Non-pigmented ciliary epithelial cell (primary cell): ENCODE data around the gene FILIP1L.
A peak's percentile ranks its signal among the peaks of the same experiment; 100 is the strongest.

Experiments
- DNase-seq: peaks from one replicate; pipeline ENCODE4 v3.0.0-alpha.2; 2010; ENCODE audit warnings: low read depth

FILIP1L gene

GRCh38 chr3:99921986-99922385 lies 192.3 kb downstream of the FILIP1L start:
- no peak for DNase-seq

DNA sequence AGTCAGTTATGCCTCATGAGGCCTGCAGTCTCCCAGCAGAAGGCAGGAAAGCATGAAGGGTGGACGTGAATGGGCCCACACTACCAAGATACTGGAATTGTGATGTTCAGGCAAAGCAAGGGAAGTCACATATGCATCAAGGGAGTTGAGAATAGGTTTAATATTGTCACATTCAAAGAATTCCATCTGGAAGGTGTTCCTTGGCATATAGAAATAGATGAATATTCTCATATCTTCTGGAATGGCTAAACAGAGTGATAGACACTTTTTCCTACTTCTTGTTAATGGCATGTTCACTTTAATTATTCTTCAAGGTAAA lies 193.0 kb downstream of the FILIP1L start:
- DNase-seq = no peak

GRCh38 chr3:99920481-99921376 lies 193.6 kb downstream of the FILIP1L start:
- no peak for DNase-seq

DNA sequence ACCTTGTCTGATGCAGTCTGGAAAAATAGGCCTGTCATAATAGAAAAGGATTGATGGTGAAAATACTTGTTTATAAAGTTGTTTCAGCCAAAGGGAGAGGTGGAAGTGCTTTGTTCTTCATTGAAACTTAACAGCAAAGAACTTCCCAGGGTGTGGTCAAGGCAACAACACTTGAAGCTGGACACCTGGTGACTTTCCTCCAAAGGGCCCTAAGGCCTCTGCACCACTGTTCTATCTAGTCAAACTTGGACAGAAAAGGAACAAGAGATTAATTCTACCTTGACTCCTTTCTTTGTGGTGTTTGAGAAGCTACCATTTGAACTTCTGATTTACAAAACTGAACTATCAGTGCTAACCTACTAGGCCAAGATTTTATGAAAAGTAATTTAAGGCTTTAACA lies 194.6 kb downstream of the FILIP1L start:
- DNase-seq = no peak

DNA sequence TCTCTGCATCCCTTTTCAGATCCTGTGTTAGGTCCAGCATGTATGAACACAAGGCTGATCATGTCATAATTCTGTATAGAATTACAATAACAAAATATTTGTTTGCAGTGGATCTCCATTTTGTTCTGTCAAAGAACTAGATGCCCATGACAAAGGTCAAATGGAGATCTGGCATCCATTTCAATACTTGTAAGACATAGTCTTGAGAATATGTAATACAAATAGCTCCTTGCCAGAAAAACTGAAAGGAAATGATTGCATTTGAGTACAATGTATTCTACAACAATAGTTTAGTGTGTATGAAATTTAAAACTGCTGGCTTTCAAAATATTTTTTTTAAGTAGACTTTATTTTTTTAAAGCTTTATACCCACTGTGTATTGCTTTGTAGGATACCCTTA lies 195.6 kb downstream of the FILIP1L start:
- DNase-seq = no peak

DNA sequence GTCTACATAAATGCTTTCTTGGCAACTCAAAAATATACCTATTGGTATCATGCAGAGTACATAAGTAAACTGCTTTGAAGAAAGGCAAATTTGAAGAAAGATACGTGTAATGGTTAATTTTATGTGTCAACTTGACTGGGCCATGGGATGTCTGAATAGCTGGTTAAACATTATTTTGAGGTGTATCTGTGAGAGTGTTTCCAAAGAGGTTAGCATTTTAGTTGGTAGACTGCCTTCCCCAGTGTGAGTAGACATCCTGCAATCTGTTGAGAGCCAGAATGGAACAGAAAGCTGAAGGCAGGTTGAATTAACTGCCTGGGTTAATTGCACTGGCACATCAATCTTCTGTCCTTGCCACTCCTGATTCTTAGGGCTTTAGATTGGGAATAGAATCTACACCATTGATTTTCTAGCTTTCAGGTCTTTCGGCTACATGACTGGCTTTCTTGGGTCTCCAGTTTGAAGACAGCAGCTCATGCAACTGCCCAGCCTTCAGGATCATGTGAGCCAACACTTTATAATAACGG lies 198.3 kb downstream of the FILIP1L start:
- no peak for DNase-seq

DNA sequence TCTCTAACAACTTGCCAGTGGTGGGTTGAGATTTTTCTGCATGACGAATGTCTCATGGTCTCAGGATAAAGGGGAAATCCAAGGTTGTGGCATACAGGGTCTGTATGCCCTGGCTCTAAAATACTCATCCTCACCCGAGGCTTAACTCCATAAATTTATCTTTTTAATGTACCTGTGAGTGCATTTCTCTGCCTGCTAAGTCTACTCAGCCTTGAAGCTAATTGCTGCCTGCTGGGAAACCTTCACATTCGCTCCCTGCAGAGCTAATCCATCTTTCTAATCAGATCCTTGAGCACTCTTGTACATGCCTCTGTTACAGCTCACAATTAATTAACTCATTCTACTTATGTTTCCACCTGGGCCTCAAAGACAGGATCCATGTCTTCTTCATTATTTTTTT lies 202.9 kb downstream of the FILIP1L start:
- no peak for DNase-seq

DNA sequence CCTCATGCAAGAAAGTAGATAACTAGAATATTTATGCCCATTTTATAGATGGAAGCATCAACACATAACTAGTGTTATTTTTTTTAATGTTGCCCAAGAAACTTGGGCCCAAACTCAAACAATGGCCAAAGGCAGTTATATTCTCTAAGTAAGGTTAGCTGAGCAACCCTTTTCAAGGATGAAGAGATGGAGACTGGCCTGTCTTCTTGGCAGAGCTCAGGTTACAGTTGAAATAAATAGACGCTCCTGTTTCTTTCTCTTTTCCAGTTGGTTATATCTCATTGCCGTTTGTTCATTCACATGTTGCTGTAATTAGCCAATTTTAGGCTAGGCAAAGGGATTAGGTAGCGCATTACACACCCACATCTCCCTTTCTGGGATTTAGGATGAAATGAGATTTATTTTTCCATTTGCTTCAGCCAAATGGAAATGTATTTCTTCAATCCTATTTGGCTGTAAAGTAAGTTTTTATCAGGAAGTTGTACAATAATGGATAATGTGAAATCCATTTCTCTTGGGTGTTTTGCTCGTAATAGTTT lies 203.5 kb downstream of the FILIP1L start:
- DNase-seq = no peak

GRCh38 chr3:99909714-99910495 lies 204.4 kb downstream of the FILIP1L start:
- DNase-seq = peak; percentile 69

DNA sequence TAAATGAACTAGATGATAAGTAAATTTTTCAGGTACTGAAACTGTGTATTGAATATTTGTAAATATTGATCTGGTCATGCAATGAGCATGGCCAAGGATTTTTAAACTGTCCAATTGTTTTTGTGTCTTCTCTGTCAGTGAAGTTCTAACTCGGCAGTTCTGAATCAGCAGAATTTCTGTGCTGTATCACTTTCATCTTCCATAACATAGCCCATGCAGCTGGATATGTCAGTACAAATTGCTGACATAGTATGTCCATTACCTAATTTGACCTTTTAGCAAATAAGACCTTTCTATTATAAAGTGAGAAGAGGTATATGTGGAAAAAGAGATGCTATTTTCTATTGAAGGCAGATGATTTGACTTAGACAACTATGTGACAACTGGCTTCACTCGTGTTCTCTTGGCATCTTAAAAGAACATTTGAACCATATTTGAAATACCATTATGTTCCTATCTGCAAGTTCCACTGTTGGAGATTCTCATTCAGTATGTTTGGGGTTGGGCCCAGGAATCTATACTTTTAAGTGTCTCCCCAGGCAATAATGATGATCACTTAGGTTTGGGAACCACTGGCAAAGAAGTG lies 206.2 kb downstream of the FILIP1L start:
- no peak for DNase-seq

DNA sequence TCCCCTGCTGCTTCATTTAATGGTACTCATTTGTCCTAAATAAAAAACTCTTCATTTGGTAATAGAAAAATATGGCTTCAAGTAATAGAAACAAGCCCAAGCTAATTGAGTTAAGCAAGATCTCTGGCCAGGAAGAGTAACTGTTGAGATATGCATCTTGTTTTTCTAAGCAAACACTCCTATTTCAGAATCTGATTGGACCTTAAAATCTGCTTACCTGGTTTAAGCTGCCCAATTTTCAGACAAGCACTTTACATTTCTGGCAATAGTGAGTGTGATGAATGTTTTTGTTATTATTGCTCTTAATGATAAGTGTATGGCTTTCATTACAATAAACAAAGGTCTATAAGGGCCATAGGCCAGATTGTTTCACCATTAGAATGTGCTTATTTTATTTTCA lies 210.4 kb downstream of the FILIP1L start:
- DNase-seq = no peak

GRCh38 chr3:99902091-99902490 lies 212.2 kb downstream of the FILIP1L start:
- DNase-seq = no peak

- DNase-seq = peak; percentile 74
These were observed 212.9 kb downstream of the FILIP1L start for GRCh38 chr3:99901200-99901926.

DNA sequence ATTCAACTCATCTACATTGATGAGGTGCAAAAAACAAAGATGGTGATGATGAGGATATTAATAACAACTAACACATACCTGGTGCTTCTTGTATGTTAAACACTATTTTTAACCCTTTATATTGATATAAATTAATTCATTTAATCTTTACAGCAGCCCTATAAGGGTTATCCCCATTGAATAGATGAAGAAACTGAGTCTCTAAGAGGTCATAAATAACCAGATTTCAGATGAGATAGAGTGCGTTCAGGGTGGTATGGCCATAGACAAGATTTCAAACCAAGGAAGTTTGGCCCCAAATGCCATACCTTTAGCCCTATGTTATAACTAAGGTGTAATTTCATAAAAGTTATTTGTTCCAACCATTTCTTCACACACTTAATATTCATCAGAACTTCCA lies 214.1 kb downstream of the FILIP1L start:
- DNase-seq = no peak

GRCh38 chr3:99899603-99900002 lies 214.7 kb downstream of the FILIP1L start:
- no peak for DNase-seq

DNA sequence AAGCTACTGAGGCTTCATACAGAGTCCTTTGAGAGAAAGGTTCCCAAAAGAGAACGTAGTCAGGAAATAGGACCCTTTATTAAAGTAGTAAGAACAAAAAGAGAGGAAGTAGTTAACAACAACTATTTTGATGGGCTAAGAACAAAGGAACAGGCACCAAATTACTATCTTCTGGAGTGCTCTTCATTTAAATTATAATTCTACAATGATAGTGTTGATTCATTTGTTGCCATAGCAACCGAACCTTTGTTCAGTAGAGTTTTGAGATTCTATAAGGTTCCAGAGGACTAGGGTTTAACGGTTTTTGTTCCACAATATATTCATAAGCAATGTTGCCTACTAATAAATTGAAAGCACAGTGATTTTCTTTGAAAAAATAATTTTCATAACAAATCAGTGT lies 217.8 kb downstream of the FILIP1L start:
- DNase-seq = no peak

DNA sequence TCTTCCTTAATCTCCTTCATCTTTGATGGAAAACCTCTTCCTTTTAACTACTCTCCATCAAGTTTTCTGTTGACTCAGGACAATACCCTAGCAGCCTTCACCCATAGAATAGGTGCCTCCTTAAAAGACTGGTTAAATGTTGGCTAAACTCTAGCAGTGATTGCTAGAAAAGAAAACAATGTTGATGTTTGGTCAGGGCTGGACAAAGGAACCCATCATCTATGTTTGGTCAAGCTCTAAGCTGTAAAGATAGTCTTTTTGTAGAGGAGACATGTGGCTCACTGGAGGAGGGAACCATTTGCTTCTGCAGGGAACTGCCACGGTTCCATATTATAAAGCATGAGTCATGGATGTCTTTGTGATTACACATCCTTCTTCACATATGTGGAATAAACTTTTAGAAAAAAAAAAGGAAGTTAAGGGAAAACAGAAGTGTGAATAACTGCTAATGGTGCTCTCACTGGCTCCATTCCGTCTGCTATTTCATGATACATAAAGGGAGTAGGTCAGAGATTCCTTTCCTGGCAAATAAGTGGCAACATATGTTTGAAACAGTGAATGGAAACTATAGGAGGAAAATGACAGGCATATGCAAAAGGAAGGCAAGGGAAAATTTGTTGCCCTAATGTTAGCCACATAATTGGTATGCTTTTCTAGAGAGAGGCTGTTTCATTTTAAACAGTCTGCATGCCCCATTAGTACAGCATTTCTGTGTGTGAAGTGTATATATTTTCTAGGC lies 218.4 kb downstream of the FILIP1L start:
- DNase-seq = no peak

DNA sequence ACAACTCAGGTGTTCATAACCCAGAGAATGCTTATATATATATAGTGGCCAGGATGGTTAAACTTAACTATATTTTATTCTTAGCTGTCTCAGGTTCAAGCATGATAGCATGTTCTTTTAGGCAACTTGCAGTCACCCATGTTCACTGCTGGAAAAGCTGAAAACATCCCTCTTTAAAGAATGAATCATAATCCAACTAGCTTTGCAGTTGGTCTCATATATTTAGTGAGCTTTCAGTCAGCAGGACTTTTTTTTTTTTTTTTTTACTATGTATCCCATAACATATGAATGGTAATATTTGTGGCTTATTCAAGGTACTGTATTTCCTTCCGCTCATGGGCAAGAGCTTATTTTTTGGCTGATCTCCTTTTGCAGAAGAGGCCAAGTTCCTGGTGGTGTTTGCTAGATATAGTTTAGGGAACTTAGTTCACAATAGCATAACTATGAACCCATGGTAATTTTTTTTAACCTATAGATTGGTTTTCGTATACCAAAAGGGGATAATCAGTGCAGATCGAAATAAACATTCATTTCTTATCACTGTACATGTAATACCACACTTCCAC lies 219.1 kb downstream of the FILIP1L start:
- DNase-seq = no peak

- DNase-seq = no peak
These were observed 222.0 kb downstream of the FILIP1L start for GRCh38 chr3:99892332-99892731.

DNA sequence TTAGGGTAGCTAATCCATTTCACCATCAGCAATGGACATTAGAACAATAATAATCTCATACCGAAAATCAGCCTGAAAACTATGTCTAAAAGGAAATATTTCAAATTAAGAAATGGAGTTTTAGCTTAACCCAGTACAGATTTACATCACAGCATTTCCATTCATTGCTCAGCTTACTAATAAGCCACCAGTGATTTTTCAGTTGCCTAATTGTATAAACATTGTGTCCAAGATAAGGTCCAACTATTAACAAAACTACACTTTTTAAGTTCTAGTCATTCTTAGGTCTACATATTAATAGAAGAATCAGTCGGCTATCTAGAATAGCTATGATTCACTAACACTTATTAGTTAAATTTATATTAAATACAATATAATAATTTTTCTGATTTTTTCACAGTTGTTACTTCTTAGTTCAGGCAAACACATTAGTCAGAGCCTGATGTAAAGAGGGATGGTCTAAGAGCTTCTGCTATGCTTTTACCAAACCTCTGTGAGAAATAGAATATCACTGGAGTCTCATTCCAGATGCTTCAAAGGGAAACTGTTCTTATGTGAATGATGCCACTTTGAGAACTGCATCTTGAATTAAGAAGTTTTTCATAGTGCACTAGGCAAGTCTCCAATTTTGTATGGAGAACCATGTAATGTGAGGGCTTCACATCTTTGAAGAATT lies 222.6 kb downstream of the FILIP1L start:
- DNase-seq = no peak
